Measurements from ENCODE around the gene RIMBP2. TPM values are rescaled to one million over a fixed set of nuclear protein-coding genes. Genes with fewer than 3 reads are reported as not detected.

The RIMBP2 gene
- total RNA-seq, 1 experiment from 2014 or later, result 0.95 TPM

DNA sequence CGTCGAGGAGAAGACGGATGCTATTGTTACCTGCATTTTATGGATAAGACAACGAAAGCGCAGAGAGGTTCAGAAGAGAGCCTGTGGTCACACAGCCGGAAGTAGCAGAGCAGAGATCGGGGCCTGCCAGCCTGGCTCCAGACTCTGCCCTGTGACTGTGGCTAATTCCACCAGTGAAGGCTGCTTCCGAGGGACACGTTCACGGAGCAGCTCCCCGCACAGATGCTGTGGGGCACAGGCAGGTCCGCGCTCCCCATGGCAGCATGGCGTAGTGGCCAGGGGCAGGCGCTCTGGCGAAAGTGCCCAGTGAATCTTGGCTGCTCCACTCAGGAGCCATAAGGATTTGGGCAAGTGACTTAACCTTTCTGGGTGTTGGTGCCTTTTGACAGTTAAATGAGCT, 9.8 kb downstream of the RIMBP2 start:
- Histone ChIP-seq H3K27ac (ENCODE audit: low read depth, low read length, poor library complexity, severe bottlenecking) (no peak overlapping the region), H3K4me3 (ENCODE audit: low read depth, low read length, poor library complexity, severe bottlenecking) (no peak overlapping the region), H3K36me3 (ENCODE audit: insufficient read depth, low read length, poor library complexity, severe bottlenecking) (no peaks in the 10 kb centered on the region), H3K9me3 (ENCODE audit: low read depth, low read length, poor library complexity, severe bottlenecking) (no peaks in the 10 kb centered on the region), H3K4me1 (ENCODE audit: insufficient read depth, low read length, poor library complexity, severe bottlenecking) (no peaks in the 10 kb centered on the region), H3K27me3 (replicated peaks; ENCODE audit: insufficient read depth, low read depth, low read length, poor library complexity) (no peaks in the 10 kb centered on the region)
- ChIA-PET CTCF (no interaction called here), POLR2A (ENCODE audit: low non-redundant PET) (no interaction called here)
- intact Hi-C loops (cut with micrococcal nuclease; ENCODE audit: unreplicated experiment), result no loop called here
- no peak for TF ChIP-seq CTCF (conservative IDR thresholded peaks at IDR 0.05; ENCODE audit: low read depth, low read length)
- no peak for TF ChIP-seq EZH2 (IDR thresholded peaks at IDR 0.05; ENCODE audit: borderline replicate concordance, low read depth, low read length, poor library complexity, severe bottlenecking)
- DNase-seq (ENCODE audit: low spot score), result no peak
- no TSS peak for BruUV-seq (replicated peaks)

- no peak overlapping the region for H3K4me3 ChIP-seq (ENCODE audit: low read depth, low read length, poor library complexity, severe bottlenecking)
- BruUV-seq (replicated peaks), result no TSS peak
- intact Hi-C loops (cut with micrococcal nuclease; ENCODE audit: unreplicated experiment), result no loop called here
- no peaks in the 10 kb centered on the region for H3K9me3 ChIP-seq (ENCODE audit: low read depth, low read length, poor library complexity, severe bottlenecking)
- no peaks in the 10 kb centered on the region for H3K27me3 ChIP-seq (replicated peaks; ENCODE audit: insufficient read depth, low read depth, low read length, poor library complexity)
- no peaks in the 10 kb centered on the region for H3K4me1 ChIP-seq (ENCODE audit: insufficient read depth, low read length, poor library complexity, severe bottlenecking)
- no peaks in the 10 kb centered on the region for H3K36me3 ChIP-seq (ENCODE audit: insufficient read depth, low read length, poor library complexity, severe bottlenecking)
- no peak for DNase-seq (ENCODE audit: low spot score)
- CTCF ChIA-PET, result no interaction called here
- no peak for TF ChIP-seq EZH2 (IDR thresholded peaks at IDR 0.05; ENCODE audit: borderline replicate concordance, low read depth, low read length, poor library complexity, severe bottlenecking)
- TF ChIP-seq CTCF (conservative IDR thresholded peaks at IDR 0.05; ENCODE audit: low read depth, low read length), result no peak
- POLR2A ChIA-PET (ENCODE audit: low non-redundant PET), result no interaction called here
- H3K27ac ChIP-seq (ENCODE audit: low read depth, low read length, poor library complexity, severe bottlenecking), result no peak overlapping the region
These were observed 10.8 kb downstream of the RIMBP2 start for GRCh38 chr12:130705178-130705822.

DNA sequence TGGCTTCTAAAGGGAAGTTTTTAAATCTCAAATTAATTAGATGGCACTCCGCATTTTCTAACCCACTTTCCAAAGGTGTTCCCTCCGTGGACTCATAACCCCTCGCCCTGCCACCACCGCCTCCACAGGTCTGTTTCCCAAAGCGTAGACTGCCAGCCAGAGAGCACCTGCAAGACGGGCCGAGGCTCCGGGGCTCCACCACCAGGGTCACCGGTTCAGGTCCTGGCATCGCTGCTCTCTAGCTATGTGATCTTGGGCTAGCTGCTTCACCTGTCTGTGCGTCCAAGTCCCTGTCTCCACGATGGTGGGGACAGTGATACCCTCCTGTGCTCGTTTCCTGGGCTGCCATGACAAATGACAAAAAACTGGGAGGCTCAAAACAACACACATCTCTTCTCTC, 11.5 kb downstream of the RIMBP2 start:
- H3K27me3 ChIP-seq (replicated peaks; ENCODE audit: insufficient read depth, low read depth, low read length, poor library complexity), result no peaks in the 10 kb centered on the region
- no peaks in the 10 kb centered on the region for H3K9me3 ChIP-seq (ENCODE audit: low read depth, low read length, poor library complexity, severe bottlenecking)
- POLR2A ChIA-PET (ENCODE audit: low non-redundant PET), result no interaction called here
- no TSS peak for BruUV-seq (replicated peaks)
- H3K4me1 ChIP-seq (ENCODE audit: insufficient read depth, low read length, poor library complexity, severe bottlenecking), result no peaks in the 10 kb centered on the region
- H3K36me3 ChIP-seq (ENCODE audit: insufficient read depth, low read length, poor library complexity, severe bottlenecking), result no peaks in the 10 kb centered on the region
- intact Hi-C loops (cut with micrococcal nuclease; ENCODE audit: unreplicated experiment), result no loop called here
- CTCF ChIA-PET, result no interaction called here
- no peak overlapping the region for H3K4me3 ChIP-seq (ENCODE audit: low read depth, low read length, poor library complexity, severe bottlenecking)
- TF ChIP-seq CTCF (conservative IDR thresholded peaks at IDR 0.05; ENCODE audit: low read depth, low read length) (no peak), EZH2 (IDR thresholded peaks at IDR 0.05; ENCODE audit: borderline replicate concordance, low read depth, low read length, poor library complexity, severe bottlenecking) (no peak)
- no peak for DNase-seq (ENCODE audit: low spot score)
- H3K27ac ChIP-seq (ENCODE audit: low read depth, low read length, poor library complexity, severe bottlenecking), result no peak overlapping the region
